Subcutaneous adipose tissue (tissue), 4 donors: Measurements from ENCODE around the gene CSF1R. TPM values are rescaled to one million over a fixed set of nuclear protein-coding genes. Genes with fewer than 3 reads are reported as not detected.

Experiments used
- CTCF ChIP-seq: fragments of 450-650 bp; IDR thresholded peaks from one replicate; pipeline ENCODE4 v1.5.1; 2016; ENCODE audit warnings: low read depth, mild to moderate bottlenecking, control low read depth, antibody characterized with exemption, moderate library complexity
- total RNA-seq, 4 donors: library from RNA; depleted of rRNA; stranded (reverse); fragments of >200 nt; gene quantifications; one replicate each; pipeline ENCODE4 v1.1.0, GENCODE V29; 2016

Gene CSF1R
- total RNA-seq, 4 donors from 2014 or later = 35.2 to 152 (median 79.7) TPM

DNA sequence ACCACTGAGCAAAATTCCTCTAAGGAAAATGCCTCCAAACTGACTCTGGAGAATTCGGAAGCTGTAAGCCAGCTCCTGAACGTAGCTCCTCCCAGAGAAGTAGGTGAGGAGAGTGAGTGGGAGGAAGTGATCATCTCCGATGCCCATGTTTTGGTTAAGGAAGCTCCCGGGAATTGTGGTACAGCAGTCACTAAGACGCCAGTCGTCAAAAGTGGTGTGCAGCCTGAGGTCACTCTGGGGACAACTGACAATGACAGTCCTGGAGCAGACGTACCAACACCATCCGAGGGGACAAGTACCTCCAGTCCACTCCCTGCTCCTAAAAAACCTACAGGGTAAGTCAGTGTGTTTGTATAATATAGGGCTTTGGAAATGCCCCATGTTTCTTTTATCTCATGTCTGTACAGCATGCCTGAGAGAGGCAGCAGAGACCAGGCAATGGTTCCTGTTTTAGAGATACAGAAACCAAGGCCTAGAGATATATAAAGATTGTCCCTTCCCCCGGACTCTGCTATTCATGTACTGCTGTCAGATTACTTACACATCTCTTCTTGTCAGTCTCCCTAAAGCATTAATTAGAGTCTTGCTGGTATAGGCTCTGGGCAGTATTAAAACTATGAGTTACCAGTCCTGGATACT, 61.9 kb downstream of the CSF1R start:
- no peak for TF ChIP-seq CTCF

DNA sequence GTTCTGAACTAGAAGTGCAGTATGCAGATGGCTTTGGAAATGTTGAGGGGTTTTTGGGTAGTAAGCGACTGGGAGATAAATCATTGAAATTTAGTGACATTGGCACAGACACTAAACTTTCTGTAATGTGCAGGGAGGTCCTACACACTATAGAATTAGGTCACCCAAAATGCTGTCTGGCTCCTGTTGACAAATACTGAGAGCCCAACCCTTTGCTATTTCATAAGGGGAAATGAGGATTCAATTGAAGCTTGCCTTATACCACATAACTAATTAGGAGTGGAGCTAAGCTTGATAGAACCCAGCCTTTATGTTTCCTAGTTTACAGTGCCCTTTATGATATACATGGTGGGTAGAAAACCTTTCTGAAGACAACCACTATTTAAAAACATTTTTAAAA, 63.2 kb downstream of the CSF1R start:
- no peak for TF ChIP-seq CTCF

DNA sequence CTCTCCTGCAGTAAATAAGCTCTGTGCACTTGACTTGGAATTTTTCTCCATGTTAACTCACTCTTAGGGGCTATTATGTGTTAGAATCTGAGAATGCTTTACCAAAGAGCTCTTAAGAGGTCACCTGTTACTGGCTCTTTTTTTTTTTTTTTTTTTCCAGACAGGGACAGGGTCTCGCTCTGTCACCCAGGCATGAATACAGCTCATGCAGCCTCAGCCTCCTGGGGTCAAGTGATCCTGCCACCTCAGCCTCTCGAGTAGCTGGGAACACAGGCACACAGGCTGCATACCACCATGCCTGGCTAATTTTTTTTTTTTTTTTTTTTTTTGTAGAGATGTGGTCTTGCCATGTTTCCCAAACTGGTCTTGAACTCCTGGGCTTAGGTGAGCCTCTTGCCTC, 63.7 kb downstream of the CSF1R start:
- TF ChIP-seq CTCF = no peak

- TF ChIP-seq CTCF = no peak
Measured at GRCh38 chr5:150022158-150022531, 64.2 kb downstream of the CSF1R start.

DNA sequence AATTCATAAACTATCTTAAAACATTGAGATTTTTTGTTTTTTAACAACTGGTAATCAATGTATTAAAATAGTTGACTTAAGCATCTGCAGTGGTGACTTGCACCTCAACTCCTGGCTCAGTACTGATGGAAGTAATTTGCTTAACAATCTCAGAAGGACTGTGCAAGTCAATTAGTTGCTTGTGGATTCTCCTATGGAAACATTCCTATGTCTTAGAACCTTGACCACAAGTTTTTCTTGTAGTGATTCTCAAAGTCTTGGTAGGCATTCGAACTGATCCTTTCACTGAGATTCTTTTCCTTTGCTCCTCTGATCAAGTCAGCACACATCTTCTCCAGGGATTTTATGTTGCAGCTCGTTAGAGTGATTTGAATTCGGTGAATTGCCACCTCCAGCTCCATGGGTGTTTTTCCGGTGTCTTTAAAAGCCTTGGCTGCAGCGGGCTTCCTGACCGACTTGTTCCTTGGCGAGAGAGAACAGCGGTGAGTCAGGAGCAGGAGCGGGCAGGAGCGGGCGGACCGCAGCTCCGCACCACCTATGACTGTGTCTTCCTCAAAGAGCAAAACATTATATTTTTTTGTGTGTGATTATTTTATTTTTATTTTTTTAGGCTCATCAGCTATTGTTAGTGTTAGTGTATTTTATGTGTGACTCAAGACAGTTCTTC, 64.7 kb downstream of the CSF1R start:
- no peak for TF ChIP-seq CTCF

DNA sequence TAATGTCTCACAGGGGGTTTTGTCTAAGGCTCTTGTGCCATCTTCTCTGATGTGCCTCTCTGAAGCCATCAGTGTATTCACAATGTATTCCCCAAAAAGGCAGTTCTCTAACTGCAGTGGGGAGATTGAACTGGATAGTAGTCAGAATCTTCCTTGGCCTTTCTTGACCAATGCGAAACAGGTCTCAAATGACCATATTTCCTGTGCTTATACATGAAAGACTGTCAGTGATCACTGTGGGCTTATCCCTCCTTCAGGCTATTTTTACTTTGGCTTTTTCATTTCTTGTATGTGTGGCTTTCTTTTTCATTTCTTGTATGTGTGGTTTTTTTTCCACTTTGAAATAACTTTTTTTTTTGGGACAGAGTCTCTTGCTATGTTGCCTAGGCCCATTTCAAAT, 66.1 kb downstream of the CSF1R start:
- TF ChIP-seq CTCF = no peak

DNA sequence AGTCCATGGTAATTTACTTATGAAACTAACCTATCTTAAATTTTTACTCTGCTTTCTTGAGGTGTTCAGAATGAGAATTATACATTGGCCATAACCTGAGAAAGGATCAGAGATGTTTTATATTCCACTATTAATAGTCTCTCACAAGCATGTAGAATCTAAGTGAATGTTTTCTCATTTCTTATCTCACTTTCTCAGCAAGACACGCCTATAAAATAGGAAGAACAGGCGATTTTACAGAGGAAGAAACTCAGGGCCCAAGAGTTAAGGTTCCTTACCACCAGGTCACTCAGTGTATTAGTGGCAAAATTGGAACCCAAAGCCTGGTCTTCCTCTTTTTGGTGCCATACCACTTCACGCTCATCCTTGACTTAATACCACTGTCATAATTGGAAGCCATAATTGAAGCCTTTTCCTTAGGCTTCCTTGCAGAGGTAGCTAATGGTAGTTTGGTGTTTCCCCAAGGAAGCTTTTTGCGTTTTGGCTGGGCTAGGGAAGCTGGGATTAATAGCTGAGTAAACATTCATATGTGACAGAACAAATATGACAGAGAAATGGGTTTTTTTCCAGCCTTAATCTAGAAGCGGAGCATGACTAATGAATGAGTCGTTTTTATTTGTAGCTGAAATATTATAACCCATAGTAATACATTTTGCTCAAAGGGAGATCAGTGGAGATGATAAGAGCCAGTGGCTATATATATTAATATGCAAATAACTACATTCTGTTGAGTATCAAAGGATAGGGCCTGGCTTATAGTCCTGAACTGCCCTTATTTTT, 68.9 kb downstream of the CSF1R start:
- TF ChIP-seq CTCF = no peak
